Caki2 (cell line): Measurements from ENCODE around the gene FUBP3. TPM values are rescaled to one million over a fixed set of nuclear protein-coding genes. Genes with fewer than 3 reads are reported as not detected.
"Not testable (repeated sequence)": the region's sequence is repeated elsewhere in the genome, so short reads cannot be mapped to it uniquely, and the experiment has no call there.

Experiments
- DNase-seq: peaks from one replicate; pipeline ENCODE4 v3.0.0-alpha.2; 2015; ENCODE audit warnings: low read depth
- in situ Hi-C: cut with HindIII; loops from 2 replicates; pipeline ENCODE4 v1.10.0; 2016; ENCODE audit warnings: low sequenced_read_pairs, low pct_unique_long_range_greater_than_20kb, mixed read lengths
- total RNA-seq: library from RNA; depleted of rRNA; stranded (reverse); fragments of >200 nt; shearing (Covaris generic); gene quantifications from 2 replicates; pipeline ENCODE4 v1.2.3, GENCODE V29; 2014; ENCODE audit warnings: low replicate concordance

Gene FUBP3
- total RNA-seq, 1 experiment from 2014 or later: 23.8 TPM

DNA sequence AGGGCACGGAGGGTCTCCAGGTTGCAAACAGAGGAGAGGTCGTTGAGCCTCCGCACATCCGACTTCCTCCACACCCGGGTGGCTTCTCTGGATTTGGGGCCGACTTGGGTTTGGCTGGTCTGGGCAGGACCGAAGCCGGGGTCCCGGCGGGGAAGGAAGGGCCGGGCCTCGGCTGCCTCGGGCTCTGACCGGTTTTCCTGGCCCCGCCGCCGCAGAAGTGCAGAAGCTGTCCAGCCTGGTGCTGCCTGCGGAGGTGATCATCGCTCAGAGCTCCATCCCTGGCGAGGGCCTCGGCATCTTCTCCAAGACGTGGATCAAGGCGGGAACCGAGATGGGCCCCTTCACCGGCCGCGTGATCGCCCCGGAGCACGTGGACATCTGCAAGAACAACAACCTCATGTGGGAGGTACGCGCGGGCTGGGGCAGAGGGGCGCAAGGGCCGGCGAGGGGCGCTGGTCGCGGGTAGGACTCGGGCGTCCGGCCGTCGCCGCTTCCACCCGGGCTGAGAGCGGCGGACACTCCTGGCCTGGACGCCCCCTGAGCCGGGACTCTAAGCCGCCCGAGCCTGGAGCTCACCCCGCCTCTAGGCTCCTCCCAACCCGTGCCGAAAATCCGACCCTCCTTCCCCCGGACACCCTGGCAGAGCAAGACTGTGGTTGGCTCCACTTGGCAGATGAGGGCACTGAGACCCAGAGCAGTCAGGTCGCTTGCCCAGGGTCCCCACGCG lies 87.2 kb downstream of the FUBP3 start:
- no peak for DNase-seq

GRCh38 chr9:130667120-130667435 lies 87.7 kb downstream of the FUBP3 start:
- DNase-seq: no peak
- in situ Hi-C loops: no loop called here

More for the DNA sequence above, 87.2 kb downstream of the FUBP3 start:
- in situ Hi-C loops: no loop called here

GRCh38 chr9:130668196-130668595 lies 88.8 kb downstream of the FUBP3 start:
- no peak for DNase-seq
- in situ Hi-C loops: no loop called here

DNA sequence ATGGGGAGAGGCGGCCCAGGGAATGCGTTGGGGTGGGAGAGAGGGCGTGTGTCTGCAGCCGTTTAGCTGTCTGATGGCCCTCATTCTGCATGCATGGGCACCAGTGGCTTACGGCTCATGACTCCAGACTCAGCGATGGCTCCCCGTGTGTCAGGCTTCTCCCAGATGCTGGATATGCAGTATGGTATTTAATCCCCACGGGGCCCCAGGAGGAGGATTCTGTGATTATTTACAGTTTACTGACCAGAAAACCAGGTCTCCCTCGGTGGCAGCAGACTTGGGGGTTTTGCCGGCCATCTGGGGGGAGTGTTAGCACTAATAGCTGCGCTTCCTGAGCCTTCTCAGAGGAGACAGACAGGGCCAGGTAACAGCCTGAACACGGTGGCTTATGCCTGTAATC lies 89.3 kb downstream of the FUBP3 start:
- in situ Hi-C loops: no loop called here
- DNase-seq: no peak

- in situ Hi-C loops: no loop called here
- DNase-seq: no peak
Observed at GRCh38 chr9:130669965-130670364, 90.6 kb downstream of the FUBP3 start.

DNA sequence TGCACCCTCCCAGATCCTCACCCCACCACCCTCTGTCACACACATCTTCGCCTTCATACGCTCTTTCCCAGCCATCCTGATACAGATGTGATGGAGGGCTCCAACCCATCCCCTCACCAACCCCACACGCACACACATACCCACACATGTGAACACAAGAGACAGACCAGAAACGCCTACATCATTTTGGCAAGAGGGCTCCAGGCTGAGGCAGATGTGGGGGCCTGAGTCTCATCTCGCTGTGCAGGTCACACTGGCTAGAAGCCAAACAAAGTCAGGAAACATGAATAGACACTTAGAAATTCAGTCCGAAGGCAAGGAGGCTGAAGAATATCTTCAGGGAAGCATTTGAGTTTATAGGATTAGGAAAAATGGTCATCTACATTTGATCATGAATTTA lies 91.3 kb downstream of the FUBP3 start:
- no peak for DNase-seq
- in situ Hi-C loops: no loop called here

- in situ Hi-C loops: no loop called here
- DNase-seq: no peak
Observed at GRCh38 chr9:130672466-130672865, 93.1 kb downstream of the FUBP3 start.

DNA sequence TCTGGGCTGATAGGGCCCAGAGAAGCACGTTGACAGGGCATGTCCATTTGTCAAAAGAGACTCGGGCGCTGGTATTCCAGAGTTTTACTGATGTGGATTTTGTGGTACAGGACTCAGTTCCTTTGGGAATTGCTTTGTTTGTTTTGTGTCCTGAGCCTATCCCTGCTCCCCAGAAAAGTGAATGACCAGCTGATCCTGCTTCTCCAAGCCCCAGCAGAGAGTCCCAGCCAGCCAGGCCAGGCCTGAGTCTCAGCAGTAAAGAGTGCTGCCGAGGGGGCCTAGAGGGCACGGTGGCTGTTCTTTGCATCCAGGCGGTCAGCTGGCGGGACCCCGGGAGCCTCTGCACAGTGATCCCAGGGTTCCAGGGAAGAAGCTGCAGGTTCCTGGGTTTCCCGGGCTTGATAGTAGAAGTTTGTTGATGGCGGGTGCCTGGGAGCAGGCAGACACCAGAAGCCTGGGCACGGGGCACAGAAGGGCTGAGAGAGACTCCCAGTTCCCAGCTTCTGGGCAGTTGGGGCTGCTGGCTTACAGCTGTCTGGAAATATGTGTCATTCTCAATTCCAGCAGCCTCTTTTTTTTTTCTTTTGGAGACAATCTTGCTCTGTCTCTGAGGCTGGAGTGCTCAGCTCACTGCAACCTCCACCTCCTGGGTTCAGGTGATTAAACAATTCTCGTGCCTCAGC lies 93.7 kb downstream of the FUBP3 start:
- no peak for DNase-seq
- in situ Hi-C loops: no loop called here

GRCh38 chr9:130675396-130675795 lies 96.0 kb downstream of the FUBP3 start:
- in situ Hi-C loops: no loop called here
- DNase-seq: no peak

DNA sequence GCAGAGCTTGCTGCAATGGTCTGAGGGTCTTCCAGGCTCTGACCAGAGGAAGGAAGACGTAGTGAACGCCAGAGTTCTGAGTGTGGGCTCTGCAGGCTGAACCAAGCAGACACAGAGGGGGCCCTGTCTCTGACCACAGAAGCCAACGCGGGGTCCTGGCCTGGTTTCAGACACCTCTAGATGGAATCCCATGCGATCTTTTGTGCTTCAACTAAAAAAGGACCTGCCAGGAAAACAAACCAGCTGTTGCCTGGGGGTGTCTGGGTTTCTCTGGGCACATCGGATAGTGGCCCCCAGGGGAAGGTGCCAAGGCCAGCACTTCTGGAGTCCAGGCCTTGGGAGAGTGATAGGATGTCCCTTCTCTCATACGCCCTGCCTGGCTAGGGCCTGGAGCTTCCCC lies 97.9 kb downstream of the FUBP3 start:
- no peak for DNase-seq
- in situ Hi-C loops: no loop called here

DNA sequence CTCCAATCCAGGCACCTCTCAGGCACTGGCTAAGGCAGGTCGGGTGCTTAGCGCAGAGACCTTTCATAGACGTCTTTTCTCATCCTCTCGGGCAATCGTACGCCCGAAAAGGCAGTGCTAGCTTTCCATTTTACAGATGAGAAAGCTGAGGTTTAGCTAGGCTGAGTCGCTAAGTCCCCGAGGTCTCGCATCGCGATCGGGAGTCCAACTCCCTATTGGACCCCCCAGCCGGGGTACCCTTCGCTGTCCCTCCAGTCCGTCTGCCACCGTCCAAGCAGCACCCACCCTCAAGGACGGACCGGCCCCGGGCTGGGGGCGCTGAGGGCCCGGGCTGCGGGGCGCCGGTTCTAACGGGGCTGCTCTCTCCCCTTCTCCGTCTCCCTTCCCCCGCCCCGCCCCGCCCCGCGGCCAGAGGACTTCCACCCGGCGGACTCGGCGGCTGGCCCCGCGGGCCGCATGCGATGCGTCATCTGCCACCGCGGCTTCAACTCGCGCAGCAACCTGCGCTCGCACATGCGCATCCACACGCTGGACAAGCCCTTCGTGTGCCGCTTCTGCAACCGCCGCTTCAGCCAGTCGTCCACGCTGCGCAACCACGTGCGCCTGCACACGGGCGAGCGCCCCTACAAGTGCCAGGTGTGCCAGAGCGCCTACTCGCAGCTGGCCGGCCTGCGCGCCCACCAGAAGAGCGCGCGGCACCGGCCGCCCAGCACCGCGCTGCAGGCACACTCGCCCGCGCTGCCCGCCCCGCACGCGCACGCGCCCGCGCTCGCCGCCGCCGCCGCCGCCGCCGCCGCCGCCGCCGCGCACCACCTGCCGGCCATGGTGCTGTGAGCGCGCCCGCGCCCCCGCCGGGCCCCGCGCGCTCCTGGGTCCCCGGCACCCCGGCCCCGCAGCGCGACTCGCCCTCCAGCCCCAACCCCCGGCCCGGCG lies 101.7 kb downstream of the FUBP3 start:
- peak; percentile 84 for DNase-seq

DNA sequence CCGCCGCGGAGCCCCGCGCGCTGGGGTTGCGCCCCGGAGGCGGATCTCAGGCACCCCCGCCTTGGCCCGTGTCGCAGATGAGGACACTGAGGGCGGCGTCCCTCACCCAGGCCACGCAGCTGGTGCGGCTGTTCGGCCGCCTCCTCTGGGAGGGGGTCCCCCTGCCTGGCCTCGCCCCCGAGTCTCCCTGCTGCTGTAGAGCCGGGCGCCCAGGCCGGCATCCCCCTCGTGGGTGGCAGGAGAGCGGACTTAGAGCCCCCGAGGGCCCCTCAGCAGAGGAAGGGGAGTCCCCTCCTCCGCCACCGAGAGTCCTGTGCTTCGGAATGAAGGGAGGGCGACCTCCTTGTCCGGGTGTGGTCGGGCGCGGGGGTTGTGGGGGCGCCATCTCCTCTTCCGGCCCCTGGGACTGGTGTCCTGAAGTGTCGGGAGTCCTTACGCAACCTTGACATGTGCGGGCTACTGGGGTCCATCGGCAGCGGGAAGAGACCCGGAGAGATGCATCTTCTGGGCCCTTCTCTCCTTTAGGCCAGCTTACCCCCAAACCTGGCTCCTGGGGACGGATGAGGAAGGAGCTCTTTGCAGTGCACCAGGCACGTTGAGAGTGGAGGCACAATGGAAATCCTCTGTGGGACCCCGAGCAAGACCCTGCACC lies 102.5 kb downstream of the FUBP3 start:
- peak; percentile 57 for DNase-seq
- in situ Hi-C loops: no loop called here

More for the DNA sequence above, 101.7 kb downstream of the FUBP3 start:
- in situ Hi-C loops: no loop called here

DNA sequence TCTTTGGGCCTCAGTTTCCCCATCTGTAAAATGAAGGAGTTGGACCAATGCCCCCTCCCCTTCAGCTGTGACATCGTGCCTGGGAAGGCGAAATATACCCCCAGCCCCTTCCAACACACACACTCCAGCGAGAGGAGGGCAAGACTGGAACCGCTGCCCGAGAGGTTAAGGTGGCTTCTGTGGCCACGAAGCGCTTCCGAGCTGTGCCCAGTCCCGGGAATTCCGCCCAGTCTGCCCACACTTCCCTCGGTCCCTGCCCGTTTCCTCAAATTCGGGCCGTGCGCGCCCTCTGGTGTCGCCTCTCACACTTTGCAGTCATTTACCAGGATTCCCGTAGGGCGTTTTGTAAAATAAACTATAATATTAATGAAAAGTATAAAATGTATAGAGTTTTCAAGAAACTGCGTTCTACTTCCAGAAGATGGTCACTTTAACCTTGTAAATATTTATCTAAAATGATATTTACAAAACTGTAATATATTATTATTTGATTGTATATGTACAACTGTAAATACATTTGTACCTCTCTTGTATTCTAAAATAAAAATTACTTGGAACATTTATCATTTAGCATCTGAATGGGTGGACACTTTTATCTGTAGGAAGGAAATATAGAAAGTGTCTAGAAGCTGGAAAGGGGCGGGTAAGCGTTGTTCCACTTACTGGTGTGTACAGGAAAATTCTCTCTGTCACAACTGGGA lies 103.2 kb downstream of the FUBP3 start:
- in situ Hi-C loops: no loop called here
- DNase-seq: peak; percentile 56

DNA sequence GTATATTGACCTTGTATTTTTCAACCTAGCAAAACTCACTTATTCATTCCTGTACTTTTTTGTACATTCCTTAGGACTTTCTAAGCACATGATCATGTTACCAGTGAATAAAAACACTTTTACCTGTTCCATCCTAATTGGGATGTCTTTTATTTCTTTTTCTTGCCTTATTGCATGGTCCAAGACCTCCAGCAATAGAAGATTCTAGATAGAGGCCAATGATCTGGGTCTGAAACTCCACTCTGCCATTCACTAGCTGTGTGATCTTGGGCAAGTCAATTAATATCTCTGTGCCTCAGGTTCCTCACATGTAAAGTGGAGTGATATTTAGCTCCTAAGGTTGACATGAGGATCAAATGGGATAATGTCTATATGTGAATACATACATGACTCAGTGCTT lies 105.7 kb downstream of the FUBP3 start:
- in situ Hi-C loops: no loop called here
- DNase-seq: no peak

DNA sequence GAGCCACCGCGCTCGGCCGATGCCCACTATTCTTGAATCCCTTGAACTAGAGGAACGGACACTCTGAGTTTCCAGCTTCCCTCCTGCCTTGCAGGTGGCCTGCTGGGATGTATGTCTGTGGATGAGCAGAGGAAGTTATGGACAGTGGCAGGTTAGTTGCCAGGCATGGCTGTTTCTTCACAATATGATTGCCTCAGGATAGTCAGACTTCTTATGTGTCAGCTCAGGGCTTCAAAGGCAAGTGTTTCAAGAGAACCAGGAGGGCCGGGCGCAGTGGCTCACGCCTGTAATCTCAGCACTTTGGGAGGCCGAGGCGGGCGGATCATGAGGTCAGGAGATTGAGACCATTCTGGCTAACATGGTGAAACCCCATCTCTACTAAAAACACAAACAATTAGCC lies 106.6 kb downstream of the FUBP3 start:
- DNase-seq, in situ Hi-C loops: not testable (repeated sequence)

DNA sequence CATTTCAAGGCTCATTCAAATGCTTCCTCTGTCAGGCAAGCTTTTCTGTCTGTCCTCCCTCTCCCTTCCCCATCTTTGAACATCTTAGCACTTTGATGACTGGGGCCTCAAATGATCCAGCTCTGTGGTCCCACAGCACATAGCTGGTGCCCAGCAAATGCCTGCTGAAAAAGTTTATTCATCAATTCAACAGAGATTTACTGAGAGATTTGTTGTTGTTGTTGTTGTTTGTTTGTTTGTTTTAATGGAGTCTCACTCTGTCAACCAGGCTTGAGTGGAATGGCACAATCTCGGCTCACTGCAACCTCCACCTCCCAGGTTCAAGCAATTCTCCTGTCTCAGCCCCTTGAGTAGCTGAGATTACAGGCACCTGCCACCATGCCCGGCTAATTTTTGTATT lies 108.2 kb downstream of the FUBP3 start:
- DNase-seq: no peak
- in situ Hi-C loops: no loop called here
